Measurements from ENCODE around the gene DSC2.

DSC2 gene

GRCh38 chr18:31097666-31098065, 4.6 kb downstream of the DSC2 start:
- no peak for DNase-seq

DNA sequence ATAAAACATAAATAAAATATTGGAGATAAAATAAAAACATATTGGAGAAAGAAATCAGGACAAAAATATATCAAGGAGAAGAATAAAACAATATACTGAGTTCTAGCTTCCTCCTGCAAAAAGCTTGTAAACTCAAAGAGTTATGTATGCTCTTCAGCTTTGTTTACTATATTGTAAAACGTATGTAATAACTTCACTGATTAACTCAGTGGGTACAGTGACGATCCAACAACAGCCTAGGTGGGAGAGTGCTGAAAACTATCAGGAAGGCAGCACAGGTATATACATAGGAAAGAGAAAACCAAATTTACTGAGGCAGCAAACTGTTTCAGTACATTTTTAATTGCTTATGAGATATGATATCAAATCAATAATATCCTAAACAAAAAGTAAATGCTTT, 8.3 kb downstream of the DSC2 start:
- DNase-seq, result no peak

- DNase-seq, result no peak
Measured at GRCh38 chr18:31093294-31093693, 8.9 kb downstream of the DSC2 start.

GRCh38 chr18:31091350-31091749, 10.9 kb downstream of the DSC2 start:
- no peak for DNase-seq

GRCh38 chr18:31088532-31088931, 13.7 kb downstream of the DSC2 start:
- DNase-seq, result no peak

- no peak for DNase-seq
Measured at GRCh38 chr18:31079973-31080372, 22.2 kb downstream of the DSC2 start.

- no peak for DNase-seq
Measured at GRCh38 chr18:31077878-31078277, 24.3 kb downstream of the DSC2 start.

DNA sequence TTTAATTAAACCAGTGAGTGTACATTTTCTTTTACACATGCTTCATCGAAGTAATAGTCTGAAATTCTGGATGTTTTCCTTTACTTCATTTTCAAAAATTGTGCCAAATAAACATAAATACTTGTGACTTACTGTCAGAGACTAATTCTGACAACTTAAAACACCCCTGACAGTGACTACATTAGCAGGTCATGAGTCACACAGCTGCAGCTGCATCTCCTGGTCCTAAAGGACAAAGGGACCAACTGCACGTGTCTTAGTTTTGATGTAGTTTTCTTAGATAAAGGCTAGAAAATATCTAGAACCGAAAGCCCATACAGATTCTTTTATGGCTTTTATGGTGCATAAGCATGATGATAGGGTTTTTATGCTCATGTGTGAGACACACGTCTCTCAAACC, 30.0 kb downstream of the DSC2 start:
- no peak for DNase-seq

DNA sequence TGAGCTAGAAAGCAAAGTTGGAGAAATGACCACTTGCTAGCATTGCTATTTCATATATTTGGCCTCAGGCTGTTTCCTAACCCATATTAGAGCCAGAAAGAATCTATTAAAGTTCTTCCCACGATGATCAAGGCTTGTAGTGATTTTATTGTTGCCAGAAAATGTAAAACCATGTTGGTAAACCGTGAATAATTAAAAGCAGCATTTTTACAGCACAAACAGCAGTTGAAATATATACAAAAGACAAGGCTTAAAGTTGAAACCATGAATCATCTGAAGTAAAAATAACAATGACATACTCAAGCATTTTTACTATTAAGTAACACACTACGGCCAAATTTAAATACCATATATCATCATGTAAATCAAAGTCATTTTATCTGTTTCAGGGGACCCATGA, 32.0 kb downstream of the DSC2 start:
- no peak for DNase-seq

DNA sequence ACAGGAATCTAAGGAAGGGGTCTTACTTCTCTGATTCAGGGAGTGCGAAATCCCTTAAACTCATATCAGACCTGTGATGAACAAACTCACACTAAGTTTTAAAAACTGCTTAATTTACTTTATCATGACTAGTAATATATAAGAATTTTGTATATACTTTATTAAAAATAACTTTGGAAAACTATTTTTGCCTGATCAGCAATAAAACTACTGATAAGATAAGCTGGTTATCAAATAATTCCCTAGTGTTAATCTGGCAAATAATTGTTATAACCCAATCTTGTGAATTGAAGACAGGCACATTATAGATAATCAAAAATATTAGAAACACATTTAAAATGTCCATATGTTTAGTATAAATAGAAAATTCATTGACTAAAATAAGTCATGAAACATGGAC, 36.0 kb downstream of the DSC2 start:
- no peak for DNase-seq

- DNase-seq, result no peak
Measured at GRCh38 chr18:31065036-31065773, 37.0 kb downstream of the DSC2 start.

- DNase-seq, result no peak
Measured at GRCh38 chr18:31064130-31064529, 38.1 kb downstream of the DSC2 start.

DNA sequence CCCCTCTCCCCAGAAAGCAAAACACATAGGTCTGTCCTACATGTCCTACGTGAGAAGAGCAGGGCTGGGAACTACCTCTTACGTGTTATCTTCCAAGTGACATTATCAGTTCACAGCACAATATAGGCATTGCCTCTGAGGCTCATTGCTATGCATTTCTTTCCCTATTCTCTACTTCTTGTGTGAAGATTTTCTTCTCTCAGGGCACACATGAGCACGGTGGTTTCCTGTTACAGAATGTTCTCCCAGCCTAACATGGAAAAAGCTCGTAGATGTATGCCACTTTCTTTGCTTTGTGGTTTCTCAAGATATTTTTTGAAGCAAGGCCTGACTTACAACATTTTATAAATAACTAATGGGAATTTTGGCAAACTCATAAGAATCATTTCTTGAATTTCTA, 40.3 kb downstream of the DSC2 start:
- no peak for DNase-seq

DNA sequence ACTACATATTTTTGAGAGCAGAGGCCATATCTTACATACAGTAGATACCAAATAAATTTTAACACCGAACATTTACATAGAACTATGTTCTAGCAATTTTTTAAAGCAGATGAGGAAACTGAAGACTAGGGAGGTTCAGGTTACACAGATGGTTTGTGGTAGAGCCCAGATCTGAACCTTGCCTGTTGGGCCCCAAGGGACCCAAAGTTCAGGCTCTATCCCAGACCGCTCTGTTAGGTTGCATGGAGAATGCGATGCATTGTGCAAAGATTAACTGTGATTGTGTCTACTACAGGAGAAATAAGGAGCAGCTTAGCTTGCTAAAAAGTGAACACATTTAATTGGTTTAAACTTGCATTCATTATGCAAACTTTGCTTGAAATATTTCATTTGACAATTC, 43.3 kb downstream of the DSC2 start:
- no peak for DNase-seq

DNA sequence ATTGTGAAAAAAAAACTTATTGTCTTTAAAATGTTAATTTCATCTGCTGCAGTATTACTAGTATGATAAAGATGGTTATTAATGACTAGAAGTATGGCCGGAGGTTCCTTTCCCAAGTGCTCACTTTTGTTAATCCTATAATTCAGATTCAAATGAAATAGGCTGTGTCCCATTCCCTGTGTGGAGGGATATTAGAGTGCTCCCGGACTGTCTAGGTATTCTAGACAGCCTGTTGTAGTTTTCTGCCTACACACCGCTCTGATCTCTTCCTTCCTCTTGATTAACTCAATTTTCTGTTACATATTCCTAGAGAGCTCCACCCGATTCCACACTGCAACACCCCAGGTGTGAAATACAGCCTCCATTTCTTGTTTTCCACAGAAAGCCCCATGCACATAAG, 44.3 kb downstream of the DSC2 start:
- no peak for DNase-seq

- no peak for DNase-seq
Measured at GRCh38 chr18:31057051-31057450, 45.2 kb downstream of the DSC2 start.

DNA sequence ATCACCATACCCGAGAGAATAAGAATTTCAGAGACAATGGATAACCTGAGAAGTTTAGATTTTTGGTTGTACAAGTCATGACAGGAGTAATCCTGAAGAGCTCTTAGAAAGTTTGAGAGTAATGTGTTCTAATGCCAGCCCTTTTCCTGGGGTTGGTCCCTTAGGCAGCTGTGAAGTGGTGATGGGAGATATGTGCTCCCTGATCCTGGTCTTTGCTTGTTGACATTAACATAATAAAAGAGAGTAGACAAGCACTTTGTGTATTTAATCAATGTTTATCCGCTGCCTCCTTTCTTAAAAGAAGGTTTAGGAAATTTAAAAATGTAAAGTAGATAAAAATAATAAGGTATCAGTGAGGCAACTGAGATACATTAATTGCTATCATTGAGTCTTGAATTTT, 45.9 kb downstream of the DSC2 start:
- DNase-seq, result no peak

DNA sequence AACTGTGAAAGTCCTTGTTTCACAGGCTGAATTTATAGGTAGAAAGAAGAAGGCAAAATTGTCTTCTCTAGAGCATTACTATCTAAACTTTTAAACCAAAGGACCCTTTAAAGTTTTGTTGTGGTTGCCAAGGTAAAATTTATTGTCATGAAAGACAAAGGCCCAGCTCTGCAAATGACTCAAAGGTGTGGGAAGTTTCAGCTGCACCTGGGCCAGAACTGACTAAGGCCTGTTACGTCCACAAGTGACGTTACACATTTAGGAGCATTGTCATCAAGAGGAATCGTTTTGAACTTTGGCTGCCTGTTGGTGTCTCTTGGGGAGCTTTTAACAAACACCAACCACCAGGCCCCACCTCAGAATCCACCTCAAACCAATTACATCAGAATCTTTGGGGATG, 51.6 kb downstream of the DSC2 start:
- DNase-seq, result no peak

- no peak for DNase-seq
Measured at GRCh38 chr18:31049189-31049588, 53.0 kb downstream of the DSC2 start.

GRCh38 chr18:31048216-31048615, 54.0 kb downstream of the DSC2 start:
- no peak for DNase-seq

- no peak for DNase-seq
Measured at GRCh38 chr18:31046916-31047315, 55.3 kb downstream of the DSC2 start.

DNA sequence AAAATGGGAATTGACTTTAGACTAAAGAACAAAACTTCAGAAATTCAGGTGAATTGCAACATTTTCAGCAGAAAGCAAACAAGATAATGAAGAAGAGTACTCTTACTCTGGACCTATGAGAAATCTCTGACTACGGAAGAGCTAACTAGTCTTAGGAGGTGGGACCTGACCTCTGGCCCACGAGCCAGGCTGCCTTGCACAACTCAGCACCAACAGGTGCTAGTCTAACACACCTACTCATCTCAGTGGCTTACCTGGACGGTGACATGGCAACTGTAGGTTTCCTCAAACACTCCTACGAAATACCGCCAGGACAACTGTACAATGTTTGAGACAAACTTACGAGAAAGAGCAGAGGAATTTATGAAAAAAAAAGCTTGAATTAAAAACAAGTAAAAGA, 56.6 kb downstream of the DSC2 start:
- DNase-seq, result no peak

DNA sequence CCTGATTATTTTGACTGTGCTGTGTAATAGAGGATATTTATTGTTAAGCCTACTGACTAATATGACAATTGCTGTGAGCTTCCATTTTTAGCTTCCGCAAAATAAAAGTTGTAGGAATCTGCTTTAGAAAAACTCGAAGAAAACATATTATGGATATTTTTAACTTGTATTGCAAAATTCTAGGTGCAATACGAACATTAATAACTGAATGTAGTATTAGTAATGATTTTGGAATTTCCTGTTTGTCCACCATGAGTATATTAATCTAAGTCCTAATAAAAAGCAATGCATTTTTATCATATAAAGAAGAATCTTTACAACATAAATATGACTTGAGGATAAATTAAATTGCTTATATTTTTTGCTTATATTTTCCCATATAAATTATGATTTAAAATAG, 57.3 kb downstream of the DSC2 start:
- no peak for DNase-seq

- DNase-seq, result no peak
Measured at GRCh38 chr18:31043709-31044108, 58.5 kb downstream of the DSC2 start.

DNA sequence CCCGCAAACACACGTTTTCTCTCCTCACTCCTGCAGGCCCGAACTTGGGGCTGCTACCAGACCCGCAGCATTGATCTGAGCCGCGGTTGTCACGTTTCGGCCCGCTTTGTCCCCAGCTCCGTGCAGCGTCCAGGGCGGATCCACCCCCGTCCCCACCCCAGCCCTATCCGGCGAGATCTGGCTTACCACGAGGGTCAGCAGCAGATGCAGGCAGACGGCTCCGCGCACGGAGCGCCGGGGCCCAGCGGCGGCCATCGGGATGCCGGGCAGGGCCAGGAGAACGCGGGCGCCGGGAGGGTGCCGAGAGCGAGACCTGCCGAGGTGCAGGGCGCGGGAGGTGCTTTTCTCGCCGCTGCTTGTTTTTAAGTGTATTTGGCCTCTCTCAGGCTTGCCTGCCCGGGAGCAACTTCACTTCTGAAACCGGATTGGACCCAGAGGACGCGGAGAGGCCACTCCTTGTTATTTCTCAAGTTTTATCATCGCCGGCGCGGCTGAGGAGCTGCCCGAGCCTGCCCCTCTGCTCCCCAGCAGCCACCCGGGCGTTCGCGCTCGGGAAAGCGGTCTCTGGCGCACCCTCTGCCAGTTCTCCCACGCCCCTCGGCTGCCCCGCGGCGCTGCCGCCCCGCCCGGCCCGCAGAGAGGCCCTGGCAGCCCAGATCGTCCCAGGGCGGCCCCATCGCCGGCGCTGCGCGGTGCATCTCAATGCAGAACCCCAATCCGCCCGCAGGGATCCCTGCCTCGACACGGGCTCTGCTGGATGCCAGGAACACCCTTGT, 59.6 kb downstream of the DSC2 start, which contains the start of gene DSC3:
Gene DSC3 (minus strand): TSS at position 337 of the 776 bp plus-strand sequence. CDS start 82 bp downstream, at position 255.
- no peak for DNase-seq

Measured in T-helper 9 cell (primary cell).